Spleen (tissue), 7 donors: Measurements from ENCODE around the gene AURKA.

ENCODE experiments used
- POLR2AphosphoS5 ChIP-seq, 3 donors: sonication (generic); formaldehyde crosslinking; IDR thresholded peaks; one replicate each; pipeline ENCODE4 v1.5.1; 2017; ENCODE audit warnings: antibody characterized with exemption in 3 of 3
- TF ChIP-seq, protein P1 (sequence below), 11 experiments: fragments of 200-600 bp in 7 of 11; fragments of 450-650 bp in 4 of 11; sonication (generic) in 4 of 11; IDR thresholded peaks in 8 of 11; conservative IDR thresholded peaks in 3 of 11; 1 replicate in 7 of 11; 2 replicates in 4 of 11; pipeline versions ENCODE4 v1.4.0 to v1.8.0; 2016 to 2021; ENCODE audit warnings: antibody characterized with exemption in 11 of 11, inconsistent platforms in 4 of 11, mild to moderate bottlenecking in 1 of 11
- donor health status: DM: no; HTN: no; CAD: no; lungs with moderate emphysema.
- donor health status: DM: no; HTN: no; CAD: no.
- donor health status: DM: no; HTN: no; CAD: no.

DNA sequence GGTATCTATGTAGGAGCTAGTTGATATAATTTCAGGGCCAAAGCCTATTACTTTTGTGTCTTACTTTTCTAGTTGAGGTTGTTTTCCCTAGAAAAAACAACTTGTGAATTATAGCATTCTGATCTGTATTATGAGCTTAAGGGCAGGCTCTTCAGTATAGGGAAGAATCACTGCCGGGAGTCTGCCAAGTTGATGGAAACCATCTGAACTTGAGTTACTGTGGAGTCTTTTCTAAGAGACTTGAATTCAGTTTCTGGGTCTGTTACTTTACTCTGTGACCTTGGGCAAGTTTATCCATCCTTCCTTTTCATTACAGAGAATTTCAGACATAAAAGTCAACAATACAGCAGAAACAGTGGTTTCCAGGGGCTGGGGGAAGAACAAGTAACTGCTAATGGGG, 17.9 kb upstream of the AURKA start:
- no peak for TF ChIP-seq POLR2AphosphoS5 (IDR thresholded peaks at IDR 0.05)
- TF ChIP-seq, protein P1, sequence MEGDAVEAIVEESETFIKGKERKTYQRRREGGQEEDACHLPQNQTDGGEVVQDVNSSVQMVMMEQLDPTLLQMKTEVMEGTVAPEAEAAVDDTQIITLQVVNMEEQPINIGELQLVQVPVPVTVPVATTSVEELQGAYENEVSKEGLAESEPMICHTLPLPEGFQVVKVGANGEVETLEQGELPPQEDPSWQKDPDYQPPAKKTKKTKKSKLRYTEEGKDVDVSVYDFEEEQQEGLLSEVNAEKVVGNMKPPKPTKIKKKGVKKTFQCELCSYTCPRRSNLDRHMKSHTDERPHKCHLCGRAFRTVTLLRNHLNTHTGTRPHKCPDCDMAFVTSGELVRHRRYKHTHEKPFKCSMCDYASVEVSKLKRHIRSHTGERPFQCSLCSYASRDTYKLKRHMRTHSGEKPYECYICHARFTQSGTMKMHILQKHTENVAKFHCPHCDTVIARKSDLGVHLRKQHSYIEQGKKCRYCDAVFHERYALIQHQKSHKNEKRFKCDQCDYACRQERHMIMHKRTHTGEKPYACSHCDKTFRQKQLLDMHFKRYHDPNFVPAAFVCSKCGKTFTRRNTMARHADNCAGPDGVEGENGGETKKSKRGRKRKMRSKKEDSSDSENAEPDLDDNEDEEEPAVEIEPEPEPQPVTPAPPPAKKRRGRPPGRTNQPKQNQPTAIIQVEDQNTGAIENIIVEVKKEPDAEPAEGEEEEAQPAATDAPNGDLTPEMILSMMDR (IDR thresholded peaks at IDR 0.05 in 8 of 11, conservative IDR thresholded peaks at IDR 0.05 in 3 of 11): no peak
